Measurements from ENCODE around the gene SEPTIN11. TPM values are rescaled to one million over a fixed set of nuclear protein-coding genes. Genes with fewer than 3 reads are reported as not detected.

The SEPTIN11 gene
- total and polyA plus RNA-seq, 2 experiments from 2014 or later, result 41.3 to 84.6 TPM

DNA sequence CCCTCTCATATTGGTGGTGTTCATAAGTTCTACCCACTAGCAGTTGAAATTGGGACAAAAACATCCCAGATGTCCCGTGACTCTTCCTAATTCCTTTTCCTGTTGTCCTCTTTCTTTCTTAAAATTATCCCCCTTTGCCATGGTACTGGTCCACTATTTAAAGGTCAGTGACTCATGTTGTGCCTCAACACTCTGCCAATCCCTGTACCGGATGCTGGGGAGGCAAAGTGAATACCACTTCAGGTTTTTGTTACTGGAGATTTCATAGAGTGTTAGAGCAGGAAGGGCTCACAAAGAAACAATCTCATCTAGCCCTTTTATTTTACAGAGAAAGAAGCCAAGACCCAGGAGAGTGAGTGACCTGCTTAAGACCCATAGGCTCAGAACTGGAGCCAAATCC lies 24.6 kb downstream of the SEPTIN11 start:
- Histone ChIP-seq H3K4me1 (ENCODE audit: low read depth) (no peaks in the 10 kb centered on the region), H3K36me3 (no peaks in the 10 kb centered on the region), H3K27ac (no peak overlapping the region), H3K9me3 (ENCODE audit: low read depth) (no peaks in the 10 kb centered on the region), H3K27me3 (no peaks in the 10 kb centered on the region), H3K4me3 (no peak overlapping the region)
- TF ChIP-seq, protein P1, sequence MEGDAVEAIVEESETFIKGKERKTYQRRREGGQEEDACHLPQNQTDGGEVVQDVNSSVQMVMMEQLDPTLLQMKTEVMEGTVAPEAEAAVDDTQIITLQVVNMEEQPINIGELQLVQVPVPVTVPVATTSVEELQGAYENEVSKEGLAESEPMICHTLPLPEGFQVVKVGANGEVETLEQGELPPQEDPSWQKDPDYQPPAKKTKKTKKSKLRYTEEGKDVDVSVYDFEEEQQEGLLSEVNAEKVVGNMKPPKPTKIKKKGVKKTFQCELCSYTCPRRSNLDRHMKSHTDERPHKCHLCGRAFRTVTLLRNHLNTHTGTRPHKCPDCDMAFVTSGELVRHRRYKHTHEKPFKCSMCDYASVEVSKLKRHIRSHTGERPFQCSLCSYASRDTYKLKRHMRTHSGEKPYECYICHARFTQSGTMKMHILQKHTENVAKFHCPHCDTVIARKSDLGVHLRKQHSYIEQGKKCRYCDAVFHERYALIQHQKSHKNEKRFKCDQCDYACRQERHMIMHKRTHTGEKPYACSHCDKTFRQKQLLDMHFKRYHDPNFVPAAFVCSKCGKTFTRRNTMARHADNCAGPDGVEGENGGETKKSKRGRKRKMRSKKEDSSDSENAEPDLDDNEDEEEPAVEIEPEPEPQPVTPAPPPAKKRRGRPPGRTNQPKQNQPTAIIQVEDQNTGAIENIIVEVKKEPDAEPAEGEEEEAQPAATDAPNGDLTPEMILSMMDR (IDR thresholded peaks at IDR 0.05; ENCODE audit: low read depth, low read length), result no peak
- DNase-seq (ENCODE audit: low read depth in 1 of 2, low spot score in 1 of 2), result no peak

DNA sequence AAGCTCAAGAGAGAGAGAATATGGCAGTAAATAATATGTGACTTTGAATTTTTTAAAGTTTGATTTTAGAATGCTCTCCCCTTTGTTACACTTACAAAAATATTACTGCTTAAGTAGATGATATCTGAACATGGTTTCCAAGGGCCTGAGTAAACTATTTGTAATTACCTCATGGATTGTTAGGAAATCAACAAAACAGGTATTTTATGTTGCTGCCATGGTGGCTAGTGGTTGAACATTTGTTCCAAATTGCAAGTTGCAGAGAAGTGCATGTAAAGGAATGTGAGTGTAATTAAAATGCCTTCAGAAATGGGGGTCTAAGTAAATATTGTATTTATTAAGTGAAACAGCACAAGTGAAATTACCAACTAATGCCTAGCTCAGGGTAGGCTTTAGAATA lies 27.6 kb downstream of the SEPTIN11 start:
- no peak for DNase-seq (ENCODE audit: low read depth in 1 of 2, low spot score in 1 of 2)
- H3K4me3 ChIP-seq, result no peak overlapping the region
- no peaks in the 10 kb centered on the region for H3K36me3 ChIP-seq
- H3K27me3 ChIP-seq, result no peaks in the 10 kb centered on the region
- H3K27ac ChIP-seq, result no peak overlapping the region
- H3K9me3 ChIP-seq (ENCODE audit: low read depth), result no peaks in the 10 kb centered on the region
- no peaks in the 10 kb centered on the region for H3K4me1 ChIP-seq (ENCODE audit: low read depth)
- TF ChIP-seq, protein P1 (IDR thresholded peaks at IDR 0.05; ENCODE audit: low read depth, low read length), result no peak

DNA sequence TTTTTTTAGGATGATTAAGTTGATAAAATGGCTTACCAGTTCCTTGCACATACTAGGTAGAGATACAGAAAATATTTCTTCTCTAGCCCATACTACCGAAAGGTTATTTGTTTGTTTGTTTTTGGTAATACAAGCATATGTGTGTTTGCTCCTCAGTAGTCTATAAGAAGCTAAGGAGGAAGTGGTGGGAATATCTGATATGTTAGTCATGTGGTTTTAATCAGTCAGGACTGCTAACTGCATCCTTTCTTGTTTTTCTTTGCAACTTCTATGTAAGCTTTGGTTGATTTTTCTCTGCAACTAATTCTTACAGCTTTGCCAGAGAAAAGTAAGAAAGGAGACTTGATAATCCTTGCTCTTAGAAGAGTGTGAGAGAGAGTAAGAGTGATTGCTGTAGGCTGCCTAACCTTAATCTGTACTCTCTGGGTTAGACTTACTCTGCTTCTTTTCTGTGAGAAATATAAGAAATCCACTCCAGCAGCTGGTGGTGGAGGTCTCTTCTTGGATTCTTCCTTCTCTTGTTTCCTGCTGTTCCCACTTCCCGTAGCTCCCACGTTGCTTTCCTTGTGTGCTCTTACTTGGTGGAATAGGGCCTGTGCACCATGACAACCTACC lies 28.3 kb downstream of the SEPTIN11 start:
- no peak overlapping the region for H3K4me3 ChIP-seq
- no peaks in the 10 kb centered on the region for H3K36me3 ChIP-seq
- no peaks in the 10 kb centered on the region for H3K9me3 ChIP-seq (ENCODE audit: low read depth)
- TF ChIP-seq, protein P1 (IDR thresholded peaks at IDR 0.05; ENCODE audit: low read depth, low read length), result no peak
- H3K27ac ChIP-seq, result no peak overlapping the region
- H3K27me3 ChIP-seq, result no peaks in the 10 kb centered on the region
- DNase-seq (ENCODE audit: low read depth in 1 of 2, low spot score in 1 of 2), result peak in 1 of 2 donors; percentile 78
- H3K4me1 ChIP-seq (ENCODE audit: low read depth), result no peaks in the 10 kb centered on the region

DNA sequence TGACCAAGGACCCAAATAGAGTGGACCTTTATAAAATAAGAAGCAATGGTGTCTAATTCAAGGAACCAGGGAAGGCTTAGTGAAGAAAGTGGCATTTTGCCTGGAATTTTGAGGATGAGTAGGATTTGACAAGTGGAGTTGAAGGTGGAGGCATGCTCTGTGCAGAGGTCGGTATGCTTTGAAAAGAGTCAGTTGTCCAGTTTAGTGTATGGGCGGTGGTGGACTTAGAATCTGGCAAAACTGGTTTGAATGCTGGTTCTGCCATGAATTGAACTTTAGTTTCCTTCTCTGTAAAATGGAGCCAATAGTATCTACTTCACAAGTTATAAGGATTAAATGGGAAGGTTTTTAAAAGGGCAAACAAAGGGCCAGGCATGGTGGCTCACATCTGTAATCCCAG lies 29.7 kb downstream of the SEPTIN11 start:
- no peak for DNase-seq (ENCODE audit: low read depth in 1 of 2, low spot score in 1 of 2)
- H3K36me3 ChIP-seq, result no peaks in the 10 kb centered on the region
- H3K27me3 ChIP-seq, result no peaks in the 10 kb centered on the region
- H3K4me3 ChIP-seq, result no peak overlapping the region
- no peak overlapping the region for H3K27ac ChIP-seq
- no peaks in the 10 kb centered on the region for H3K9me3 ChIP-seq (ENCODE audit: low read depth)
- H3K4me1 ChIP-seq (ENCODE audit: low read depth), result peaks cover 2% of the 10 kb centered on the region
- TF ChIP-seq, protein P1 (IDR thresholded peaks at IDR 0.05; ENCODE audit: low read depth, low read length), result no peak

DNA sequence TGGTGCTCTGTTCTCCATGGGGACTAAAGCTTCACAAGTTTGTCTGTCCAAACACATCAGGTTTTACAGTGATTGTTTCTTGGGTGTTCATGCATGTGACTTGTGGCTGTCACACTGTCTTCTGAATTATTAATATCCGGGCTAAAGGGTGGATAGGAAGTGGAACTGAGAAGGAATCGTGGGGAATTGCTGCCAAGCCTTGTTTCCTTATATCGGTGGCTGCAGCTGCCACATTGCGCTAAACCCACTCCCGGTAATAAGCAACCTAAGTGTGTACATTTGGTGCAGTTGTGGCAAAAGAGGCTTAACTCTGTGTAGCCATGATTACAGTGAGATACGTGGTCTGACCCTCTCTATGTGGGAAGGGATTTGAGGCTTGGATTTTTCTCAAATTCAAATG lies 30.7 kb downstream of the SEPTIN11 start:
- H3K9me3 ChIP-seq (ENCODE audit: low read depth), result no peaks in the 10 kb centered on the region
- H3K4me3 ChIP-seq, result no peak overlapping the region
- DNase-seq (ENCODE audit: low read depth in 1 of 2, low spot score in 1 of 2), result no peak
- no peak overlapping the region for H3K27ac ChIP-seq
- peaks cover 10% of the 10 kb centered on the region for H3K4me1 ChIP-seq (ENCODE audit: low read depth)
- no peaks in the 10 kb centered on the region for H3K27me3 ChIP-seq
- TF ChIP-seq, protein P1 (IDR thresholded peaks at IDR 0.05; ENCODE audit: low read depth, low read length), result no peak
- no peaks in the 10 kb centered on the region for H3K36me3 ChIP-seq
